ENCODE results near the gene RTTN.

RTTN gene

DNA sequence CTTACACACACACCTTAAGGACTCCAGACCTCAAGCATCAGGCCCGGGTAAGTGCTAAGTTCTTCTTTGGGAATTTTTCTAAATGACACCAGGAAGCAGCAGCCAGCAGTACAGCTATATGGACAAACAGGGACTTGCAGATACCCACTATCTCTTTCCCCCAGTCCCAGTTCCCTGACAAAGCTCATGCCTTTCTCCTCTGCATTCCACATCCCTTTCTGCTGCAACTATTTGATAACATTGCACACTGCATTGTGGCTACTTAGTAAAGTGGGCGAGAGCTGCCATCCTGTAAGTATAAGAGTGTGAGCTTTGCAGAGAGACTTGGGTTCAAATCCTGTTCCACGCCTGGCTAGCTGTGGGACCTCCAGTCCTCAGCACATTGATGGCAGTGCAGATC is 243.8 kb downstream of the RTTN start:
- no peak overlapping the region for H3K27ac ChIP-seq (ENCODE audit: low read depth, low read length)
- no peaks in the 10 kb centered on the region for H3K9me3 ChIP-seq (ENCODE audit: insufficient read depth, low read depth, low read length)
- DNase-seq, result no peak
- no peaks in the 10 kb centered on the region for H3K27me3 ChIP-seq (ENCODE audit: insufficient read depth, low read length)
- H3K79me2 ChIP-seq (ENCODE audit: control insufficient read depth, insufficient read depth, low read length, poor library complexity), result no peaks in the 10 kb centered on the region
- no peak overlapping the region for H3K9ac ChIP-seq (ENCODE audit: low read length)
- H4K8ac ChIP-seq (ENCODE audit: low read depth, low read length), result no peak overlapping the region
- H4K91ac ChIP-seq (ENCODE audit: low read depth, low read length), result no peak overlapping the region
- no peaks in the 10 kb centered on the region for H3K79me1 ChIP-seq (ENCODE audit: low read length)
- H3K18ac ChIP-seq (ENCODE audit: low read length), result no peak overlapping the region
- no peak overlapping the region for H3K4ac ChIP-seq (ENCODE audit: low read depth, low read length)
- H2AFZ ChIP-seq (ENCODE audit: insufficient read depth, low read length, poor library complexity), result no peak overlapping the region
- no peak overlapping the region for H3K23ac ChIP-seq (ENCODE audit: low read length)
- H3K4me1 ChIP-seq (ENCODE audit: control insufficient read depth in 1 of 2, insufficient read depth in 2 of 2, low read length in 2 of 2), result no peaks in the 10 kb centered on the region
- no peak overlapping the region for H3K4me3 ChIP-seq (ENCODE audit: low read depth, low read length)
- H2BK5ac ChIP-seq (ENCODE audit: low read depth, low read length, poor library complexity), result no peak overlapping the region
- H4K12ac ChIP-seq (ENCODE audit: low read depth, low read length), result no peak overlapping the region
- H2BK120ac ChIP-seq (ENCODE audit: insufficient read depth, low read length, poor library complexity), result no peak overlapping the region
- no peaks in the 10 kb centered on the region for H3K36me3 ChIP-seq (ENCODE audit: control insufficient read depth in 1 of 2, insufficient read depth in 2 of 2, low read length in 2 of 2)
- no peak overlapping the region for H3K4me2 ChIP-seq (ENCODE audit: low read length)
- H3K14ac ChIP-seq (ENCODE audit: low read length), result no peak overlapping the region
- no peak overlapping the region for H2AK5ac ChIP-seq (ENCODE audit: low read length)
- no CpG with 5 or more reads among the region's 3 CpGs for WGBS (ENCODE audit: extremely low coverage, insufficient coverage, insufficient read length)
- H2BK12ac ChIP-seq (ENCODE audit: low read length), result no peak overlapping the region

- Histone ChIP-seq H2BK5ac (ENCODE audit: low read depth, low read length, poor library complexity) (no peak overlapping the region), H2BK12ac (ENCODE audit: low read length) (no peak overlapping the region), H2AFZ (ENCODE audit: insufficient read depth, low read length, poor library complexity) (no peak overlapping the region), H3K4me1 (ENCODE audit: control insufficient read depth in 1 of 2, insufficient read depth in 2 of 2, low read length in 2 of 2) (no peaks in the 10 kb centered on the region), H2BK120ac (ENCODE audit: insufficient read depth, low read length, poor library complexity) (no peak overlapping the region), H3K9me3 (ENCODE audit: insufficient read depth, low read depth, low read length) (no peaks in the 10 kb centered on the region), H3K9ac (ENCODE audit: low read length) (no peak overlapping the region), H3K79me2 (ENCODE audit: control insufficient read depth, insufficient read depth, low read length, poor library complexity) (no peaks in the 10 kb centered on the region), H3K4me3 (ENCODE audit: low read depth, low read length) (no peak overlapping the region), H4K8ac (ENCODE audit: low read depth, low read length) (no peak overlapping the region), H2AK5ac (ENCODE audit: low read length) (no peak overlapping the region), H3K4ac (ENCODE audit: low read depth, low read length) (no peak overlapping the region), H3K36me3 (ENCODE audit: control insufficient read depth in 1 of 2, insufficient read depth in 2 of 2, low read length in 2 of 2) (no peaks in the 10 kb centered on the region), H4K12ac (ENCODE audit: low read depth, low read length) (no peak overlapping the region), H3K18ac (ENCODE audit: low read length) (no peak overlapping the region), H3K4me2 (ENCODE audit: low read length) (no peak overlapping the region), H3K79me1 (ENCODE audit: low read length) (no peaks in the 10 kb centered on the region), H3K27ac (ENCODE audit: low read depth, low read length) (no peak overlapping the region), H3K27me3 (ENCODE audit: insufficient read depth, low read length) (no peaks in the 10 kb centered on the region), H4K91ac (ENCODE audit: low read depth, low read length) (no peak overlapping the region), H3K14ac (ENCODE audit: low read length) (no peak overlapping the region), H3K23ac (ENCODE audit: low read length) (no peak overlapping the region)
- no peak for DNase-seq
- WGBS (ENCODE audit: extremely low coverage, insufficient coverage, insufficient read length), result no CpG with 5 or more reads among the region's 5 CpGs
Measured at GRCh38 chr18:69958422-69958821, 247.1 kb downstream of the RTTN start.

DNA sequence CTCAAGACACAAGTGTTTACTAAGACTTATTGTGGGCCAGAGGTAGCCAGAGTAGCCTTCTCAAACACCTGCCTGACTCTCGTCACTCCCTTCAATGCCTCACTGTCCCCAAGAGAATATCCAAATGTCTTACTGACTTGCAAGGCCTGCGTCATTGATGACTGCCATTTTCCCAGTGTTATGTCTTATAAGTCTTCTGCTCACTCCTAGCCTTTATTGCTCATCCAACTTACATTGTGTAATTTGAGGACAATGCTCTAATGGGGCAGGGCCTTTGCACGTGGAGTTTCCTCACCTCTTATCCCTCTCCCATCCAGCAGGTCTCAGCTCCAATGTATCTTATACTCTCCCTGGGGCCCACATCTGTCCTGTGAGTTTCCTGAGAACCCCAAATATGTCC is 247.7 kb downstream of the RTTN start:
- Histone ChIP-seq H4K8ac (ENCODE audit: low read depth, low read length) (no peak overlapping the region), H3K4ac (ENCODE audit: low read depth, low read length) (no peak overlapping the region), H2BK12ac (ENCODE audit: low read length) (no peak overlapping the region), H3K36me3 (ENCODE audit: control insufficient read depth in 1 of 2, insufficient read depth in 2 of 2, low read length in 2 of 2) (no peaks in the 10 kb centered on the region), H3K4me1 (ENCODE audit: control insufficient read depth in 1 of 2, insufficient read depth in 2 of 2, low read length in 2 of 2) (no peaks in the 10 kb centered on the region), H2AFZ (ENCODE audit: insufficient read depth, low read length, poor library complexity) (no peak overlapping the region), H3K9ac (ENCODE audit: low read length) (no peak overlapping the region), H3K79me1 (ENCODE audit: low read length) (no peaks in the 10 kb centered on the region), H3K23ac (ENCODE audit: low read length) (no peak overlapping the region), H2BK120ac (ENCODE audit: insufficient read depth, low read length, poor library complexity) (no peak overlapping the region), H3K9me3 (ENCODE audit: insufficient read depth, low read depth, low read length) (no peaks in the 10 kb centered on the region), H2AK5ac (ENCODE audit: low read length) (no peak overlapping the region), H3K4me3 (ENCODE audit: low read depth, low read length) (no peak overlapping the region), H3K14ac (ENCODE audit: low read length) (no peak overlapping the region), H4K91ac (ENCODE audit: low read depth, low read length) (no peak overlapping the region), H3K4me2 (ENCODE audit: low read length) (no peak overlapping the region), H3K79me2 (ENCODE audit: control insufficient read depth, insufficient read depth, low read length, poor library complexity) (no peaks in the 10 kb centered on the region), H3K27me3 (ENCODE audit: insufficient read depth, low read length) (no peaks in the 10 kb centered on the region), H4K12ac (ENCODE audit: low read depth, low read length) (no peak overlapping the region), H3K27ac (ENCODE audit: low read depth, low read length) (no peak overlapping the region), H3K18ac (ENCODE audit: low read length) (no peak overlapping the region), H2BK5ac (ENCODE audit: low read depth, low read length, poor library complexity) (no peak overlapping the region)
- WGBS (ENCODE audit: extremely low coverage, insufficient coverage, insufficient read length), result no CpG with 5 or more reads among the region's 3 CpGs
- DNase-seq, result no peak

GRCh38 chr18:69956665-69957620 is 248.5 kb downstream of the RTTN start:
- Histone ChIP-seq H3K4me3 (ENCODE audit: low read depth, low read length) (no peak overlapping the region), H3K4ac (ENCODE audit: low read depth, low read length) (no peak overlapping the region), H3K4me2 (ENCODE audit: low read length) (no peak overlapping the region), H4K91ac (ENCODE audit: low read depth, low read length) (no peak overlapping the region), H2AK5ac (ENCODE audit: low read length) (no peak overlapping the region), H3K36me3 (ENCODE audit: control insufficient read depth in 1 of 2, insufficient read depth in 2 of 2, low read length in 2 of 2) (no peaks in the 10 kb centered on the region), H3K18ac (ENCODE audit: low read length) (no peak overlapping the region), H4K8ac (ENCODE audit: low read depth, low read length) (no peak overlapping the region), H2BK12ac (ENCODE audit: low read length) (no peak overlapping the region), H3K79me2 (ENCODE audit: control insufficient read depth, insufficient read depth, low read length, poor library complexity) (no peaks in the 10 kb centered on the region), H3K23ac (ENCODE audit: low read length) (no peak overlapping the region), H3K79me1 (ENCODE audit: low read length) (no peaks in the 10 kb centered on the region), H3K27ac (ENCODE audit: low read depth, low read length) (no peak overlapping the region), H3K14ac (ENCODE audit: low read length) (no peak overlapping the region), H2AFZ (ENCODE audit: insufficient read depth, low read length, poor library complexity) (no peak overlapping the region), H3K4me1 (ENCODE audit: control insufficient read depth in 1 of 2, insufficient read depth in 2 of 2, low read length in 2 of 2) (no peaks in the 10 kb centered on the region), H2BK5ac (ENCODE audit: low read depth, low read length, poor library complexity) (no peak overlapping the region), H4K12ac (ENCODE audit: low read depth, low read length) (no peak overlapping the region), H3K9ac (ENCODE audit: low read length) (no peak overlapping the region), H3K9me3 (ENCODE audit: insufficient read depth, low read depth, low read length) (no peaks in the 10 kb centered on the region), H3K27me3 (ENCODE audit: insufficient read depth, low read length) (no peaks in the 10 kb centered on the region), H2BK120ac (ENCODE audit: insufficient read depth, low read length, poor library complexity) (no peak overlapping the region)
- no CpG with 5 or more reads among the region's 20 CpGs for WGBS (ENCODE audit: extremely low coverage, insufficient coverage, insufficient read length)
- no peak for DNase-seq
